ENCODE measurements around the gene GRIK2. TPM values are rescaled to one million over a fixed set of nuclear protein-coding genes. Genes with fewer than 3 reads are reported as not detected.

GRIK2 gene
- total and polyA plus RNA-seq, 2 donors (not counting 3 experiments of a cell fraction or from before 2014, with no cell fraction given): not detected

GRCh38 chr6:101853231-101854085 lies 459.9 kb downstream of the GRIK2 start:
- no peaks in the 10 kb centered on the region for H3K9me1 ChIP-seq (replicated peaks; ENCODE audit: control insufficient read depth, extremely low read depth, insufficient read depth, low read length)
- dilution Hi-C loops (cut with MboI; ENCODE audit: extremely low pct_ligation_motif_present, low sequenced_read_pairs): no loop called here
- no peak overlapping the region for H3K4me2 ChIP-seq (ENCODE audit: insufficient read depth, low read length)
- H4K20me1 ChIP-seq (replicated peaks; ENCODE audit: control insufficient read depth, extremely low read depth, insufficient read depth, low read length): no peaks in the 10 kb centered on the region
- intact Hi-C loops (cut with micrococcal nuclease): no loop called here
- no peak for FAIRE-seq
- H3K9ac ChIP-seq (replicated peaks; ENCODE audit: extremely low read depth, insufficient read depth, low read length): no peak overlapping the region
- ChIA-PET POLR2A (no interaction called here), CTCF (interaction anchor here (1.2 kb wide), 1 partner anchor 21 kb away, joined by 3 read pairs; no protein-coding TSS in a partner anchor)
- H3K27me3 ChIP-seq (ENCODE audit: control insufficient read depth in 2 of 2, insufficient read depth in 2 of 2, low read length in 2 of 2): no peaks in the 10 kb centered on the region
- TF ChIP-seq GATA2 (IDR thresholded peaks at IDR 0.05; ENCODE audit: insufficient read depth, insufficient read length, low read depth, low read length): no peak
- TF ChIP-seq FOS (IDR thresholded peaks at IDR 0.05; ENCODE audit: borderline replicate concordance, insufficient read depth, low read length): no peak
- H3K9me3 ChIP-seq (replicated peaks; ENCODE audit: control insufficient read depth, insufficient read depth, low read length): no peaks in the 10 kb centered on the region
- H3K27ac ChIP-seq (ENCODE audit: insufficient read depth, low read depth, low read length): no peak overlapping the region
- H3K4me3 ChIP-seq (replicated peaks in 1 of 3; ENCODE audit: insufficient read depth in 1 of 3, low read depth in 1 of 3, low read length in 3 of 3): no peak overlapping the region
- DNase-seq (ENCODE audit: low read depth, low spot score): no peak
- H2AFZ ChIP-seq (ENCODE audit: low read depth, low read length): no peak overlapping the region
- H3K79me2 ChIP-seq (ENCODE audit: control insufficient read depth, insufficient read depth, low read length): no peaks in the 10 kb centered on the region
- no peaks in the 10 kb centered on the region for H3K36me3 ChIP-seq (ENCODE audit: control insufficient read depth in 2 of 2, extremely low read depth in 1 of 2, insufficient read depth in 2 of 2, low read length in 2 of 2)
- BruUV-seq (replicated peaks): no TSS peak
- H3K4me1 ChIP-seq (ENCODE audit: control insufficient read depth, extremely low read depth, insufficient read depth, low read length): no peaks in the 10 kb centered on the region

GRCh38 chr6:101876431-101876830 lies 482.9 kb downstream of the GRIK2 start:
- H2AFZ ChIP-seq (ENCODE audit: low read depth, low read length): no peak overlapping the region
- H3K9me1 ChIP-seq (replicated peaks; ENCODE audit: control insufficient read depth, extremely low read depth, insufficient read depth, low read length): no peaks in the 10 kb centered on the region
- POLR2A ChIA-PET: no interaction called here
- H3K27ac ChIP-seq (ENCODE audit: insufficient read depth, low read depth, low read length): no peak overlapping the region
- CTCF ChIA-PET: no interaction called here
- no peak for DNase-seq (ENCODE audit: low read depth, low spot score)
- no peaks in the 10 kb centered on the region for H3K9me3 ChIP-seq (replicated peaks; ENCODE audit: control insufficient read depth, insufficient read depth, low read length)
- no peak overlapping the region for H3K9ac ChIP-seq (replicated peaks; ENCODE audit: extremely low read depth, insufficient read depth, low read length)
- BruUV-seq (replicated peaks): no TSS peak
- no peak for TF ChIP-seq JUN (IDR thresholded peaks at IDR 0.05; ENCODE audit: borderline replicate concordance, insufficient read depth, insufficient read length, low read depth)
- no peak for TF ChIP-seq MYC (IDR thresholded peaks at IDR 0.05; ENCODE audit: low read depth, low read length)
- TF ChIP-seq CTCF (IDR thresholded peaks at IDR 0.05; ENCODE audit: extremely low read depth in 1 of 2, insufficient read depth in 1 of 2, low read depth in 1 of 2, low read length in 2 of 2): no peak
- no peak overlapping the region for H3K4me3 ChIP-seq (replicated peaks in 1 of 3; ENCODE audit: insufficient read depth in 1 of 3, low read depth in 1 of 3, low read length in 3 of 3)
- no peak overlapping the region for H3K4me2 ChIP-seq (ENCODE audit: insufficient read depth, low read length)
- no peaks in the 10 kb centered on the region for H3K79me2 ChIP-seq (ENCODE audit: control insufficient read depth, insufficient read depth, low read length)
- H3K27me3 ChIP-seq (ENCODE audit: control insufficient read depth in 2 of 2, insufficient read depth in 2 of 2, low read length in 2 of 2): no peaks in the 10 kb centered on the region
- no peaks in the 10 kb centered on the region for H3K4me1 ChIP-seq (ENCODE audit: control insufficient read depth, extremely low read depth, insufficient read depth, low read length)
- dilution Hi-C loops (cut with MboI; ENCODE audit: extremely low pct_ligation_motif_present, low sequenced_read_pairs) (no loop called here), intact Hi-C loops (cut with micrococcal nuclease) (no loop called here)
- no peak for FAIRE-seq
- H4K20me1 ChIP-seq (replicated peaks; ENCODE audit: control insufficient read depth, extremely low read depth, insufficient read depth, low read length): no peaks in the 10 kb centered on the region
- H3K36me3 ChIP-seq (ENCODE audit: control insufficient read depth in 2 of 2, extremely low read depth in 1 of 2, insufficient read depth in 2 of 2, low read length in 2 of 2): no peaks in the 10 kb centered on the region

Measured in endothelial cell of umbilical vein (primary cell).